ENCODE measurements around the gene BIRC6.

DNA sequence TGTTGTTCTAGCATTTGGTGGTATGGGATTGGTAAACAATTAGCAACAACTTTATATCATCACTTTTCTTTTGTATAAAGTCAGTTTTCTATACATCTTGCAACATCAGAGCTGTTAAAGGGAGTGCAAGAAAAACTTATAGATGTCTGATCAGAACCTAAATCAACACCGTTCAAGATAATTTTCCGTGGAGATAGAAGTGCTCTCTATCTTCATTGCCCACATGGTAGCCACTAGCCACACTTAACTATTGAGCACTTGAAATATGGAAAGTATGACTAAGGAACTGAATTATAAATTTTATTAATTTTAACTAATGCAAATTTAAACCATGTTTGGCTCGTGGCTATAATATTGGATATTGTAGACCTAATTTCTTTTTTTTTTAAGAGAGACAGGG is 276.2 kb downstream of the BIRC6 start:
- TF ChIP-seq CTCF (IDR thresholded peaks at IDR 0.05) (no peak), ERG (CRISPR knock-in tag; IDR thresholded peaks at IDR 0.05) (no peak), SP1 (CRISPR knock-in tag; conservative IDR thresholded peaks at IDR 0.05) (no peak), ATF1 (CRISPR knock-in tag; IDR thresholded peaks at IDR 0.05) (no peak), CBFB (CRISPR knock-in tag; IDR thresholded peaks at IDR 0.05; ENCODE audit: low read depth) (no peak), ZNF138 (CRISPR knock-in tag; conservative IDR thresholded peaks at IDR 0.05) (no peak), CREB1 (CRISPR knock-in tag; IDR thresholded peaks at IDR 0.05) (no peak), ZNF263 (CRISPR knock-in tag; IDR thresholded peaks at IDR 0.05; ENCODE audit: low read depth) (no peak)
- TF ChIP-seq, protein P1, sequence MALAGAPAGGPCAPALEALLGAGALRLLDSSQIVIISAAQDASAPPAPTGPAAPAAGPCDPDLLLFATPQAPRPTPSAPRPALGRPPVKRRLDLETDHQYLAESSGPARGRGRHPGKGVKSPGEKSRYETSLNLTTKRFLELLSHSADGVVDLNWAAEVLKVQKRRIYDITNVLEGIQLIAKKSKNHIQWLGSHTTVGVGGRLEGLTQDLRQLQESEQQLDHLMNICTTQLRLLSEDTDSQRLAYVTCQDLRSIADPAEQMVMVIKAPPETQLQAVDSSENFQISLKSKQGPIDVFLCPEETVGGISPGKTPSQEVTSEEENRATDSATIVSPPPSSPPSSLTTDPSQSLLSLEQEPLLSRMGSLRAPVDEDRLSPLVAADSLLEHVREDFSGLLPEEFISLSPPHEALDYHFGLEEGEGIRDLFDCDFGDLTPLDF (CRISPR knock-in tag; IDR thresholded peaks at IDR 0.05), result no peak
- TF ChIP-seq, protein P2, sequence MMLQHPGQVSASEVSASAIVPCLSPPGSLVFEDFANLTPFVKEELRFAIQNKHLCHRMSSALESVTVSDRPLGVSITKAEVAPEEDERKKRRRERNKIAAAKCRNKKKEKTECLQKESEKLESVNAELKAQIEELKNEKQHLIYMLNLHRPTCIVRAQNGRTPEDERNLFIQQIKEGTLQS (CRISPR knock-in tag; conservative IDR thresholded peaks at IDR 0.05), result no peak
